MM.1S (cell line): ENCODE measurements around the gene CFAP57.

Experiments used
- CTCF ChIP-seq: fragments of 300-600 bp; sonication (generic); IDR thresholded peaks from 2 replicates; pipeline ENCODE4 v1.5.1; 2016; ENCODE audit warnings: antibody characterized with exemption, low read length, mixed read lengths
- EZH2phosphoT487 ChIP-seq: fragments of 300-600 bp; sonication (generic); IDR thresholded peaks from 2 replicates; pipeline ENCODE4 v1.6.1; 2018; ENCODE audit warnings: antibody characterized with exemption, low read length

GRCh38 chr1:43272576-43273571, 100.7 kb downstream of the CFAP57 start:
- TF ChIP-seq CTCF (no peak), EZH2phosphoT487 (no peak)
